Osteoblast (primary cell): ENCODE measurements around the gene CDIPT. TPM values are rescaled to one million over a fixed set of nuclear protein-coding genes. Genes with fewer than 3 reads are reported as not detected.

Source experiments
- DNase-seq: peaks from one replicate; pipeline ENCODE4 v3.0.0; 2011; ENCODE audit warnings: low spot score, mixed read lengths; ENCODE audit not compliant: insufficient read length; ENCODE audit errors: missing footprints
- H2AFZ ChIP-seq: 2 replicates; pipeline ENCODE4 v1.6.0; 2011; ENCODE audit warnings: mild to moderate bottlenecking, low read length
- H3K27ac ChIP-seq: 2 replicates; pipeline ENCODE4 v1.5.1; 2011; ENCODE audit warnings: mild to moderate bottlenecking, low read depth, low read length, moderate library complexity
- H3K27me3 ChIP-seq: 2 replicates; pipeline ENCODE4 v1.6.0; 2012; ENCODE audit warnings: mild to moderate bottlenecking, control low read depth, inconsistent platforms, low read length, moderate library complexity; ENCODE audit not compliant: insufficient read depth
- H3K36me3 ChIP-seq: 2 replicates; pipeline ENCODE4 v1.5.1; 2011; ENCODE audit warnings: mild to moderate bottlenecking, low read length, control low read depth, moderate library complexity; ENCODE audit not compliant: insufficient read depth
- H3K4me1 ChIP-seq: 2 replicates; pipeline ENCODE4 v1.5.1; 2011; ENCODE audit warnings: mild to moderate bottlenecking, low read length, control low read depth, moderate library complexity; ENCODE audit not compliant: insufficient read depth
- H3K4me2 ChIP-seq: 2 replicates; pipeline ENCODE4 v1.6.0; 2011; ENCODE audit warnings: mild to moderate bottlenecking, low read length; ENCODE audit not compliant: insufficient read depth
- H3K4me3 ChIP-seq: fragments of 200-600 bp; sonication (generic); 3 replicates; pipeline ENCODE4 v1.5.1; 2012; ENCODE audit warnings: mild to moderate bottlenecking, low read length, inconsistent platforms; ENCODE audit not compliant: insufficient read depth
- H3K79me2 ChIP-seq: 2 replicates; pipeline ENCODE4 v1.6.0; 2012; ENCODE audit warnings: mild to moderate bottlenecking, low read length, control low read depth, inconsistent platforms; ENCODE audit not compliant: insufficient read depth
- H3K9me3 ChIP-seq: 2 replicates; pipeline ENCODE4 v1.5.1; 2011; ENCODE audit warnings: low read depth, low read length, control low read depth
- H4K20me1 ChIP-seq: 2 replicates; pipeline ENCODE4 v1.6.0; 2012; ENCODE audit warnings: mild to moderate bottlenecking, low read length, control low read depth; ENCODE audit not compliant: insufficient read depth
- CTCF ChIP-seq: IDR thresholded peaks from 2 replicates; pipeline ENCODE4 v1.5.1; 2011; ENCODE audit warnings: mild to moderate bottlenecking, low read depth, low read length, moderate library complexity; ENCODE audit errors: extremely low read depth
- total RNA-seq: library from RNA; depleted of rRNA; stranded (reverse); fragments of >200 nt; gene quantifications from 2 replicates; pipeline ENCODE4 v1.2.3, GENCODE V29; 2012

CDIPT gene
- total RNA-seq, 1 donor = 105 TPM

DNA sequence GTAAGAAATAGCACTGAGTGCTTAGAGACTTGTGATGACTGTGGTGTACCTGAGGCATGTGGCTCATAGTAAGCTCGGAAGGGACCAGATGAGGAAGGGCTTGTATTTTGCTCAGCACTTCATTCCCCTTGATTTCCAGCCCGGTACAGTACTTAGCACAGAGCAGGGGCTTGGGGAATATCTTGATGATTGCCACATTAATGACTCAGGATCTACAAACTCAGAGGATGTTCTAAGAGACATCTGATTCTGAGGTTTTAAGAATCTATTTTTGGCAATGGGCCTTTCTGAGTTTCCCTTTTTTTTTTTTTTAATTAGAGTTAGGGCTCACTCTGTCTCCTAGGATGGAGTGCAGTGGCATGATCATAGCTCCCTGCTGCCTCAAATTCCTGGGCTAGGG, 46.4 kb upstream of the CDIPT start:
- H3K4me2 ChIP-seq = no peak overlapping the region
- no peaks in the 10 kb centered on the region for H3K4me1 ChIP-seq
- TF ChIP-seq CTCF = no peak
- no peaks in the 10 kb centered on the region for H3K27me3 ChIP-seq
- H2AFZ ChIP-seq = no peak overlapping the region
- no peak overlapping the region for H3K4me3 ChIP-seq
- H4K20me1 ChIP-seq = no peaks in the 10 kb centered on the region
- no peak overlapping the region for H3K27ac ChIP-seq
- H3K79me2 ChIP-seq = no peaks in the 10 kb centered on the region
- H3K36me3 ChIP-seq = peaks cover 13% of the 10 kb centered on the region
- no peaks in the 10 kb centered on the region for H3K9me3 ChIP-seq
- DNase-seq = peak; percentile 79

DNA sequence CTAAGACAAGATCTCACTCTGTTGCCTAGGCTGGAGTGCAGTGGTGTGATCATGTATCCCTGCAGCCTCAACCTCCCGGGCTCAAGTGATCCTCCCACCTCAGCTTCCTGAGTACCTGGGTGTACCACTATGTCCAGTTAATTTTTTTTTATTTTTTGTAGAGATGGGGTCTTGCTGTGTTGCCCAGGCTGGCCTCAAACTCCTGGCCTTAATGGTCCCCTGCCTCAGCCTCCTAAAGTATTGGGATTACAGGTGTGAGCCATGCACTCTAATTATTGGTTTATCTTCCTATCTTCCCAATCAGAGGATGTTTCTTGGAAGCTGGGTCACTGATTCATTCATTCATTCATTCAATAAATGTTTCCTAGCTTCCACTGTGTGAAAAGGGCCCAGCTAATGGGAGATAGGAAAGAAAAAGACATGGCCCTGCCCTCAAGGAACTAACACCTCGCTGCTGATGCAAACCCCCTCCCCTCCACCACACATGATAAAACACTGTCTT, 45.7 kb upstream of the CDIPT start:
- Histone ChIP-seq H3K36me3 (peaks cover 13% of the 10 kb centered on the region), H2AFZ (no peak overlapping the region), H3K27me3 (no peaks in the 10 kb centered on the region), H3K4me3 (no peak overlapping the region), H3K9me3 (no peaks in the 10 kb centered on the region), H3K4me1 (no peaks in the 10 kb centered on the region), H3K79me2 (peaks cover under 1% of the 10 kb centered on the region), H4K20me1 (peaks cover under 1% of the 10 kb centered on the region), H3K27ac (no peak overlapping the region), H3K4me2 (no peak overlapping the region)
- no peak for TF ChIP-seq CTCF
- DNase-seq = no peak

DNA sequence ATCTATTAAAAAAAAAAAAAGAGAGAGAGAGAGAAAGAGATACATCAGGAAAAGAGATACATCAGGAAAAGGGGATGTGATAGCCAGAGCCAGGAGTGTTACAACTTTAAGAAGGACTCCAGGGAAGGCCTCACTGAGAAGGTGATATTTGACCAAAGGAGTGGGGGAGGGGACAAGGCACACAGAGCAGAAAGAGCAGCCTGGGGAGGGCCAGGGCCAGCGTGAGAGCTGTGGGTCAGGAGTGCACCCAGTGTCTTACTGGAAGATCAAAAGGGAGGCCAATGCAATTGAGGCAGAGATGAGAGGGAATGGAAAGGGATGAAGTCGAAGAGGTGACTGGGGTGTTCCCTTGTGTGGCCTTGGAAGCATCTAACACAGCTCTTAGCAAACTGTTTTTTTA, 44.9 kb upstream of the CDIPT start:
- no peak overlapping the region for H2AFZ ChIP-seq
- no peak overlapping the region for H3K27ac ChIP-seq
- peaks cover 16% of the 10 kb centered on the region for H3K36me3 ChIP-seq
- peak; percentile 35 for DNase-seq
- no peak overlapping the region for H3K4me3 ChIP-seq
- no peaks in the 10 kb centered on the region for H3K4me1 ChIP-seq
- no peaks in the 10 kb centered on the region for H3K27me3 ChIP-seq
- no peak overlapping the region for H3K4me2 ChIP-seq
- peaks cover 9% of the 10 kb centered on the region for H3K79me2 ChIP-seq
- TF ChIP-seq CTCF = no peak
- peaks cover 5% of the 10 kb centered on the region for H4K20me1 ChIP-seq
- H3K9me3 ChIP-seq = no peaks in the 10 kb centered on the region

DNA sequence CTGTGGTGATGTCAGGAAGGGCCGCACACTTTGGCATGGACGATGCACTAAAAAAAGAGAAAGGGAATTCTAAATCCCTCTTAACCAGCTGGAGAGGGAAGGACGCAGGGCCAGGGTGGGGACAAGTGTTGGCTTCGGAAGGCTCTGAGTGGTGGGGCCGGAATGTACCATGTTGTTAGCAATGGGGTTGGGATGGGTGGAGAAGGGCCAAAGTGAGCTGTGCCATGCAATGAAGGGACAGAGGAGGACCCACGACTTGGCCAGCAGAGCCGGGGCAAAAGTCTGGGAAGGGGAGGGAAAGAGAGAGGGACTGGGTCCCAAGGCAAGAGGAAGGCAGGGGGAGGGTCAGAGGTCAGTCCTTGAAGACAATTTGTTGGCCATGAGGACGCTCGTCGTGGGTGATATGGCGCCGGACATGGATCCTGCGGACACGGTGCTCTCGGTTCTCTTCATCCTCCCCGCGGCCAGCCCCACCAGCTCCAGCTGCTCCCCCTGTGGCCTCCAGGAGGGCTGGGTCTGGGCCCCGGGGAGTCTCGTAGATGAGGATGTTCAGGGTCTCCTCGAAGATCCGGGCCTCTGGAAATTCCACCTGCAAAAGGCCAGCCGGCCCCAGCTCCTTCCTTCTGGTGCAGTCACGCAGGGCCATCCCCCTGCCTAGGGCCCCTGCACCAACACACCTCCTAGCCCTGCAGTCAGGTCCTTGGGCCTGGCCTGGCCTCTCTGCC, 43.7 kb upstream of the CDIPT start:
- Histone ChIP-seq H3K4me1 (peaks cover 3% of the 10 kb centered on the region), H3K4me3 (no peak overlapping the region), H3K9me3 (no peaks in the 10 kb centered on the region), H3K27me3 (no peaks in the 10 kb centered on the region), H2AFZ (no peak overlapping the region), H3K4me2 (no peak overlapping the region), H3K27ac (no peak overlapping the region), H3K36me3 (peaks cover 16% of the 10 kb centered on the region), H3K79me2 (peaks cover 16% of the 10 kb centered on the region), H4K20me1 (peaks cover 11% of the 10 kb centered on the region)
- no peak for TF ChIP-seq CTCF
- DNase-seq = peak; percentile 70
